Right cardiac atrium (tissue), 5 donors: ENCODE data around the gene RFPL1. TPM values are rescaled to one million over a fixed set of nuclear protein-coding genes. Genes with fewer than 3 reads are reported as not detected.

Experiments used
- ATAC-seq, 2 donors: fragments of 200-7000 bp; cut with Tn5 transposase; one replicate each; pipeline versions ENCODE4 v1.8.0 to v1.9.1; 2020; ENCODE audit warnings: moderate library complexity in 2 of 2, mild to moderate bottlenecking in 1 of 2
- DNase-seq, 3 donors: peaks; one replicate each; pipeline ENCODE4 v3.0.0-alpha.2; 2020
- H3K27ac ChIP-seq: one replicate; pipeline ENCODE4 v1.5.1; 2013; ENCODE audit warnings: mild to moderate bottlenecking, low read length, control low read depth, moderate library complexity
- H3K27me3 ChIP-seq: one replicate; pipeline ENCODE4 v1.6.1; 2013; ENCODE audit not compliant: control insufficient read depth, insufficient read depth
- H3K4me1 ChIP-seq: one replicate; pipeline ENCODE4 v1.6.1; 2013; ENCODE audit warnings: low read length; ENCODE audit not compliant: control insufficient read depth, insufficient read depth
- H3K4me3 ChIP-seq: one replicate; pipeline ENCODE4 v1.5.1; 2013; ENCODE audit warnings: low read length, control low read depth
- H3K9me3 ChIP-seq: one replicate; pipeline ENCODE4 v1.6.1; 2013; ENCODE audit warnings: low read length; ENCODE audit not compliant: control insufficient read depth
- WGBS: extraction: QIAGEN DNeasy Blood & Tissue Kit; methylation state at CpG from one replicate; pipeline ENCODE4 v1.1.7; 2013; 5-methylcytosine and 5-hydroxymethylcytosine counted together
- intact Hi-C, 4 donors: fragments of 100-400 bp; cut with DNase I; formaldehyde crosslinking; loops; one replicate each; pipeline versions ENCODE4 v1.11.0 to v1.14.0; 2022 to 2023
- polyA plus RNA-seq: library from polyadenylated mRNA; stranded (reverse); fragments of 200-250 nt; gene quantifications from one replicate; pipeline ENCODE4 v1.2.3, GENCODE V29; 2013
- total RNA-seq, 4 donors: library from RNA; stranded (reverse); fragmentation: NEBNext Ultra II Directional; extraction: Animal tissue kit (Norgen Biotek cat#: 25700); gene quantifications; one replicate each; pipeline ENCODE4 v1.2.1, GENCODE V29; 2021
- donor health status: healthy with polysubstance abuse.
- donor health status: DM: no; HTN: yes; CAD: no.
- donor health status: DM: no; HTN: no; CAD: no.
- donor health status: DM: no; HTN: yes; CAD: no; lungs with severe emphysema.
- donor health status: DM: yes; HTN: yes; CAD: no.

RFPL1 gene
- total and polyA plus RNA-seq, 5 donors = not detected

DNA sequence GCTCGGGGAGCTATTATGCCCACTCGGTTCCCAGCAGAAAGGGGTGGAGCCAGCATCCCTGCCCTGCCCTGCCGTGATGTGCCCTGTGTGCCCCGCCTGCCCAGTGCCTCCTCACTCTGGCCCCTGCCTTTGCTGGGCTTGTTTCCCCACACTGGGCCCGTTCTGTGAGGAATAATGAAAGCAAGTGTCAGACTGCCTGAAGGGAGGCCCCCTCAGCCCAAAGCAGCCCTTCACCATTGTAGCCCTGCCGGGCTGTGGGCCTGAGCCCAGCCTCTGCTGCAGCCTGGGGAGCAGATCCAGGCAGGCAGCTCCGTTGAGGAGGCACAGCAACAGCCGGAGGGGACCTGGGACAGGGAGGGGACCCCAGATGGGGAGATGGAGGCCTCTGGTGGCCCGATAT, 21.4 kb downstream of the RFPL1 start:
- intact Hi-C loops = no loop called here
- 65% methylated on average over 9 of the region's 9 CpGs for WGBS
- Histone ChIP-seq H3K9me3 (no peaks in the 10 kb centered on the region), H3K4me1 (no peaks in the 10 kb centered on the region), H3K4me3 (no peak overlapping the region), H3K27ac (no peak overlapping the region), H3K27me3 (no peaks in the 10 kb centered on the region)
- ATAC-seq (no peak), DNase-seq (no peak)

DNA sequence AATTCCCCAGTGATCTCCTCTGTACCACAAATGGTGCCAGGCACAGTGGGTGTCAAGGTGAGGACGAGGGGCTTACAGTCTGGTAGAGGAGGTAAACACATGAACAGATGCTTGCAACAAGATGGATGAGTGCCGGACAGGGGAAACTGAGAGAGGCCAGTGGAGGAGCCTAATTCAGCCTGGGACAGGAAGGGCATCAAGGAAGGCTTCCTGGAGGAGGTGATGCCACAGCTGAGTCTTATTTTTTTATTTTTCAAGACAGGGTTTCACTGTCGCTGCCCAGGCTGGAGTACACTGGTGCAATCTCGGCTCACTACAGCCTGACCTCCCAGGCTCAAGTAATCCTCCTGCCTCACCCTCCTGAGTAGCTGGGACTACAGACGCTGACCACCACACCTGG, 22.9 kb downstream of the RFPL1 start:
- Histone ChIP-seq H3K9me3 (no peaks in the 10 kb centered on the region), H3K4me3 (no peak overlapping the region), H3K27me3 (no peaks in the 10 kb centered on the region), H3K27ac (no peak overlapping the region), H3K4me1 (no peaks in the 10 kb centered on the region)
- WGBS = 85% methylated on average over 5 of the region's 5 CpGs
- intact Hi-C loops = no loop called here
- DNase-seq = no peak
- ATAC-seq = no peak

DNA sequence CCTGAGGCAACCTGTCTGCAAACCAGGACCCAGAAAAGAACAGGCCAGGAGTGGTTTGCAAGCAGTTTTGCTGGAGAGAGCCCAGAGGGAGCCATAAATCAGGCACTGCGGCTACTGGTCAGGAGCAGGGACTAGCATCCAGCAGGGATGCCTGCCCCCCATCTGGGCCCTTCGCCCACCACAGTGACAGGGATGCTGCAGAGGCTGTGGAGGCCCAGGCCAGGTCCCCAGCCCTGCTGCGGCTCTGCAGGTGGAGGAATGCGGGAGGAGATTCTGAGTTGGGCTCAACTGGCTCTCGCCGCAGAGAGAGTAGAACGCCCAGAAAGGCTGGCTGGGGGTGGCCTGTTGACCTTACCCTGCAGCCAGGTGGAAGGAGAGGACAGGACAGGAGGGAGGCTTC, 25.2 kb downstream of the RFPL1 start:
- H3K9me3 ChIP-seq = no peaks in the 10 kb centered on the region
- 83% methylated on average over 7 of the region's 7 CpGs for WGBS
- H3K27me3 ChIP-seq = no peaks in the 10 kb centered on the region
- DNase-seq (no peak), ATAC-seq (no peak)
- no peak overlapping the region for H3K27ac ChIP-seq
- H3K4me1 ChIP-seq = no peaks in the 10 kb centered on the region
- intact Hi-C loops = no loop called here
- no peak overlapping the region for H3K4me3 ChIP-seq

DNA sequence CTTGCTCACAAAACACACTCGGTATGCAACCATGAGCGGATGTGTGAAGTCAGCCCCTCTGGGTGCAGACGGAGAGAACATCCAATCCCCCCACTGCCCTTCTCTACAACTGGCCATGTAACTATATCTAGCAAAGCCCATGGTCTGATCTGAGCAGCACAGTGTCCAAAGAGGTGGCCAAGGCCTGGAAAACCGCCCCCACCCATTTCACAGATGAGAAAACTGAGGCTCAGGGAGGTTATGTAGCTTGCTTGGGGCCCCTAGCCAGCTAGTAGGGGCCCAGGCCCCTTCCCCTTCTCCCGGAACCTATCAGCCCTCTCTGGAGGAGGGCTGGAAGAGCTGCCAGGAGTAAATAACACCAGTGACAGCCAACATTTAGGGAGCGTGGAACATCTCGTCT, 26.2 kb downstream of the RFPL1 start:
- no peak overlapping the region for H3K4me3 ChIP-seq
- 74% methylated on average over 7 of the region's 7 CpGs for WGBS
- H3K27ac ChIP-seq = no peak overlapping the region
- DNase-seq (no peak), ATAC-seq (no peak)
- no peaks in the 10 kb centered on the region for H3K4me1 ChIP-seq
- intact Hi-C loops = no loop called here
- H3K27me3 ChIP-seq = no peaks in the 10 kb centered on the region
- H3K9me3 ChIP-seq = no peaks in the 10 kb centered on the region

DNA sequence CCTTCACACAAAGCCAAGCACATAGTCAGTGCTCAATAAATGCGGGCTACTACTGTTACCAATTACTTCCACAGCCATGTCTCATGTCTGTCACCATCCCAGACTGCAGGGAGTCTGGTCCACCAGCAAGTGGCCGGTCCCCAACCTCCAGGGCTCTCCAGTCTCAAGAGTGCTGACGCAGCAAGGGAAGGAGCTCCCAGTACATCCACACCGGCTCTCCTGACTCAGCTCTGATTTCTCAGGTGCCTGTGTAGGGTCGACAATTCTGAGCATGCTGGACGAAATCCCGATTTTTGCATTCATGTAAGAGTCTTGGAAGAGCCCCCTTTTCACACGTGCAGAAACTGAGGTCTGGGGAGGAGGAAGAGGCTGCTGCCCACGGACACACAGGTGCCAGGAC, 31.4 kb downstream of the RFPL1 start:
- H3K4me1 ChIP-seq = no peaks in the 10 kb centered on the region
- DNase-seq = no peak
- no peak overlapping the region for H3K27ac ChIP-seq
- 37% methylated on average over 9 of the region's 9 CpGs for WGBS
- H3K27me3 ChIP-seq = no peaks in the 10 kb centered on the region
- H3K4me3 ChIP-seq = no peak overlapping the region
- intact Hi-C loops = no loop called here
- H3K9me3 ChIP-seq = no peaks in the 10 kb centered on the region
- peak in 1 of 2 donors; percentile 28 for ATAC-seq

DNA sequence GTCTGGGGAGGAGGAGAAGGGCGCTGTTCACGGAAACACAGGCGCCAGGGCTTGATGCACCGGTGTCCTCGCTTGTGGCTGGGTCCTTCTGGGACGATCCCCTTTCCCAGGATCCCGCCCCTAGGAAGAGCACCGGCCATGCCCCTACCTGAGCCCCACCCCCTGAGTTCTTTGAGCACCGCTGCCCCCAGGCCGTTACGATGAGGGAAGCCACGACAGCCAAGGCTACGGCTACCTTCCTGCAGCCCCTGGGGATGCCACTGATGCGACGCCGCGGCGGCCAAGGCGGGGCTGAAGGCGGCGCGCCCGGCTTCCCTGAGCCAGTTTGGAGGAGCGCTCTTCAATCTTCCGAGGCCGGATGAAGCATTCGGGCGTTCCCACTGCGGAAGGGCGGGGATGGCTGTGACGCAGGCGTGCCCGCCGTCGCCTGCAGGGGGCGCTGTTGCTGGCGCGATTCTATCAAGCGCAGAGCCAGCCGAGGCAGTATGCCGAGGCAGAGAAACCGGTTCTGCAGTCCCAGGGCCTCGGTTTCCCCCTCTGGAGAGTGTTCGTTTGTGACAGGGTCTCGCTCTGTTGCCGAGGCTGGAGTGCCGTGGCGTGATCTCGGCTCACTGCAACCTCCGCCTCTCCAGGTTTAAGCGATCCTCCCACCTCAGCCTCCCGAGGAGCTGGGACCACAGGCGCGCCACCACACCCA, 31.9 kb downstream of the RFPL1 start:
- H3K4me3 ChIP-seq = no peak overlapping the region
- ATAC-seq (peak; percentile 77 to 90), DNase-seq (peak; percentile 72 to 89 (median 84))
- intact Hi-C loops = no loop called here
- H3K9me3 ChIP-seq = no peaks in the 10 kb centered on the region
- no peak overlapping the region for H3K27ac ChIP-seq
- no peaks in the 10 kb centered on the region for H3K4me1 ChIP-seq
- no peaks in the 10 kb centered on the region for H3K27me3 ChIP-seq
- WGBS = 17% methylated on average over 54 of the region's 54 CpGs

DNA sequence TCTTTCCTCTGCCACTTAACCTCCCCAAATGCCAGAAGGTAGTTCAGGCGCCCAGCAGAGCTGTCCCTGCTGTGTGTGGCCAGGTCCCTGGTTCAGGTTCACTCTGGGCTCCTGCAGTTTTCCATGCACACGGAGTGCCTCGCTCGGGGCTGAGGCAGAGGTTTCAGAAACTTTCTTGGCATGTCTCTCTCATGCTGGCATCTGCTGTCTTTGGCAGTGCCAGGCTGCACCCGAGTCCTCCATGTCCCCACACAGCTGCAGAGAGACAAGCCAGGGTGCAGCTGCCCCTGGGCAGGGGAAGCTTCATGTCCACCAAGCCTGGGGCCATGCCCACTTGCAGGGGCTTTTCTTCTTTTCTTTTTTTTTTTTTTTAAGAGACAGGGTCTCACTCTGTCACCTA, 34.6 kb downstream of the RFPL1 start:
- no peak overlapping the region for H3K4me3 ChIP-seq
- no peak overlapping the region for H3K27ac ChIP-seq
- intact Hi-C loops = no loop called here
- no peak for DNase-seq
- WGBS = 76% methylated on average over 5 of the region's 5 CpGs
- no peaks in the 10 kb centered on the region for H3K9me3 ChIP-seq
- no peaks in the 10 kb centered on the region for H3K27me3 ChIP-seq
- H3K4me1 ChIP-seq = no peaks in the 10 kb centered on the region
- ATAC-seq = no peak

DNA sequence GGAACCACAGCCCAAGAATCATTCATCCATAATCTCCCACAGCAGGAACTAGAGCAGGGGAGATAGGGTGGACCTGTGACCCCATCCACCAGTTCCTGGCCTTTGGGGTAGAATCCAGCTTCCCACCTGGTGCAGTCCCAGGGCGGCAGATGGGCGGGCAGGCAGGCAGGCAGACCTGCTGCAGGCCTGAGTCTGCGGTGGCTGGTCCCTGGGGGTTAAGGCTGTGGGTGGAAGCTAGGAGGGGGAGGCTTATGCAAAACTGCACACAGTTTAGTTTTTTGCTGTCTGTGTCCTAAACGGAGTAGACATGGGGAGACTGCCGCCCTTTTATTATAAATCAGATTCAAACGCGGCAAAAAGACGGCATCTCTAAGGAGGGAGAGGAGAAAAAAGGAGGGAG, 37.2 kb downstream of the RFPL1 start:
- Histone ChIP-seq H3K9me3 (no peaks in the 10 kb centered on the region), H3K27me3 (no peaks in the 10 kb centered on the region), H3K27ac (no peak overlapping the region), H3K4me3 (no peak overlapping the region), H3K4me1 (no peaks in the 10 kb centered on the region)
- DNase-seq (no peak), ATAC-seq (no peak)
- intact Hi-C loops = no loop called here
- 88% methylated on average over 8 of the region's 8 CpGs for WGBS

DNA sequence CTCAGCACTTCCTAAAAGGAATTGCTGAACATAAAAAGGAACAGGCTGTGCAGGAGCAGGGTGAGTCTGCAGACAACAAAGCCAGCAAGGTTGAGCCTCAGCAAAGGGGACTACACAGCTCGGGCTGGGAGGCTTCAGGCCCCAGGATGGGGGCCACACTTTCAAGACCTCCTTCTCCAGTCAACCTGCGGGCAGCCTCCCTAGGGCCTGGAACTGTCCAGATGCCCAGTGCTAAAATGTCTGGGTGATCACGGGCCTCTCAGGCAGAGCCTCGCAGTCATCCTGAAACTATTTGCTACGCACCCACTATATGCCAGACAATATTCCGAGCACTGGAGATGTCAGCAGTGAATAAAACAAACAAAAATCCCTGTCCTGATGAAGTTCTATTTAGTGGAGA, 37.7 kb downstream of the RFPL1 start:
- WGBS = 55% methylated on average over 6 of the region's 6 CpGs
- ATAC-seq = no peak
- Histone ChIP-seq H3K9me3 (no peaks in the 10 kb centered on the region), H3K27me3 (no peaks in the 10 kb centered on the region), H3K4me1 (no peaks in the 10 kb centered on the region), H3K4me3 (no peak overlapping the region), H3K27ac (no peak overlapping the region)
- intact Hi-C loops = no loop called here
- no peak for DNase-seq

DNA sequence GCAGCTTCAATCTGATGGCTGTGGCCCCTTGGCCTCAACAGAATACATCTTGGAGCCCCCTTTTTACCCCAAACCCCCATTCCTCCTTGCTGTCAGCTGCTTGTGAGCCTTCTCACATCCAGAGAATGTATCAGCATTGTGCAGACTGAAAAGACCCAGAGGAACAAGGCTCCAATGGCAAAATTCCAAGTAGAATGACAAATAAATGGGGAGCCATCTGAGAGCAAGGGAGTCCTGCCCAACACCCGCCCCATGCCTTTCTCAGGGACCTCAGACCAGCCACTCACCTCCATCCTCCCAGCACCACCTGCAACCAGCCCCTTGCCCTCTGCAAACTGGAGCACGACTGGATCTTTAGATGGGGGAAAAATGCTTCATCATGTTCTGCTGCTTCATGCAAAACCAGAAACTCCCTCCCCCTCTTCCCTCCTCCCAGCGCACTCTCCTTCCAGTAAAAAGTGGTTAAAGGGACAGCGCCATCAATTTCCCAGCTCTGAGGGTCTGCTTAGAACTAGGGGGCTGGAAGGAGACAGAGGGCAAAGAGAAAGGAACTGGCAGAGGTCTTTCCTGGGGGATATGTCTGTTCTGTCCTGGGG, 39.4 kb downstream of the RFPL1 start:
- Histone ChIP-seq H3K9me3 (no peaks in the 10 kb centered on the region), H3K27ac (no peak overlapping the region), H3K4me1 (no peaks in the 10 kb centered on the region), H3K27me3 (no peaks in the 10 kb centered on the region), H3K4me3 (no peak overlapping the region)
- intact Hi-C loops = no loop called here
- 17% methylated on average over 4 of the region's 4 CpGs for WGBS
- DNase-seq (no peak), ATAC-seq (no peak)

DNA sequence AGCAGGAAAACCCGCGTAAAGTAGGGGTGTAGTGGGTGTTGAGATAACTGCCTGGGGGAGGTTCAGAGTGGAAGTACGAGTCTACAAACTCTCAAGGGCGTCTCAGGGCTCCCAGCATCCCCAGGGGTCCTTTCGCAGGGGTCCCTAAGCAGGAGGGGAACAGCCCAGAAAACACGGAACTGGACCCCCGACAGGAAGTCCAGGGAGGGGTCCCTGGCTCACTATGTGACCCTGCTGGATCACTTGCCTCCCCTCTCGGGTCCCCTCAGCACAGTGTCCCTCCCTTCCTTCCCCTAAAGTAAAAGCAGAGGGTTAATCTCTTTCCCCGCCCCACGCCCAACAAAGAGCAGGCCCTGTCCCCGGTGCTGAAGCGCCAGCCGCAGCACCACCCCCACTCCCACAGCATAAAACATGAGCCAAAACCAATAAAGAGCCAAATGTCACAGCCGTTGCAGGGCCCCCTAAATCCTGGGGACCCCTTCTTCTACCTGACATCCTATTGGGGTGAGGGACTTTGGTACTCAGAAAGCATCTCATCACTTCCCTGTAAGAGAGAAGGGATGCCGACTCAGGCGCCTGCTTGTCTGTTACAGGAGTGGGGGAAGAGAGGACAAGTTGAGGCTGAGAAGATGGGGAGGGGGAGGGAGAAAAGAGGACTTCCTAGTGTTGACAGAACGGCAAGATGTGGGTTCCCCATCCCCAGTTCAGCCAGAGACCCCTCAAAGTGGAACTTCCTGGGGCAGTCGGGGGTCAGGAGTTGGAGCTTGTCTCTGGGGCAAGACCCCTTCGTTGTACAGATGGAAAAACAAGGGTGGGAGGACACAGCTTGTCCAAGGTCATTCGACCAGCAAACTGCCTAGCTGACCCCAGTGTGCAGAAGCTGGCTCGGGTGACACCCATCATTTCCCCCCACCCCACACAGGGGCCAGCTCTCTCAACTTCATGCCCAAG, 40.2 kb downstream of the RFPL1 start:
- Histone ChIP-seq H3K9me3 (no peaks in the 10 kb centered on the region), H3K27ac (no peak overlapping the region), H3K4me1 (no peaks in the 10 kb centered on the region), H3K4me3 (no peak overlapping the region), H3K27me3 (no peaks in the 10 kb centered on the region)
- WGBS = 8% methylated on average over 21 of the region's 21 CpGs
- intact Hi-C loops = no loop called here
- ATAC-seq = peak in 1 of 2 donors; percentile 33
- peak in 1 of 3 donors; percentile 31 for DNase-seq
